ENCODE measurements around the gene GFRAL.

DNA sequence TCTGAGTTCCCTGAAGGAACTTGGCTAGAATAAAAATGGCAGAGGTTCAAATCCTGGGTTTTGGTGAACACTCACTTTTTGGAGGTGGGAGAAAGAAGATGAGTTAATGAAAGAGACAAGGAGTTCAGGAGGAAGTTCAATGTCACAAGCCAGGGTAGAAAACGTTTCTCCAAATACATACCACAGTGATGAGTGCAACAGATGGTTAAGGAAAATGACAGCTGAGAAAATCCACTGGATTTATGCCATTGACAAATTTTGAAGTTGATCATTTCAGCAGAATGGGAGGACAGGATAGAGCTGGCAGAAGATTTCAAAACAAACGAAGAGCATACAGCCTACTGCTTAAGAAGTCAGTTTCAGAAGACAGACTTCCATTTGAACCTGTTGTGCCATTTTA is 122.7 kb downstream of the GFRAL start:
- TF ChIP-seq, protein P1, sequence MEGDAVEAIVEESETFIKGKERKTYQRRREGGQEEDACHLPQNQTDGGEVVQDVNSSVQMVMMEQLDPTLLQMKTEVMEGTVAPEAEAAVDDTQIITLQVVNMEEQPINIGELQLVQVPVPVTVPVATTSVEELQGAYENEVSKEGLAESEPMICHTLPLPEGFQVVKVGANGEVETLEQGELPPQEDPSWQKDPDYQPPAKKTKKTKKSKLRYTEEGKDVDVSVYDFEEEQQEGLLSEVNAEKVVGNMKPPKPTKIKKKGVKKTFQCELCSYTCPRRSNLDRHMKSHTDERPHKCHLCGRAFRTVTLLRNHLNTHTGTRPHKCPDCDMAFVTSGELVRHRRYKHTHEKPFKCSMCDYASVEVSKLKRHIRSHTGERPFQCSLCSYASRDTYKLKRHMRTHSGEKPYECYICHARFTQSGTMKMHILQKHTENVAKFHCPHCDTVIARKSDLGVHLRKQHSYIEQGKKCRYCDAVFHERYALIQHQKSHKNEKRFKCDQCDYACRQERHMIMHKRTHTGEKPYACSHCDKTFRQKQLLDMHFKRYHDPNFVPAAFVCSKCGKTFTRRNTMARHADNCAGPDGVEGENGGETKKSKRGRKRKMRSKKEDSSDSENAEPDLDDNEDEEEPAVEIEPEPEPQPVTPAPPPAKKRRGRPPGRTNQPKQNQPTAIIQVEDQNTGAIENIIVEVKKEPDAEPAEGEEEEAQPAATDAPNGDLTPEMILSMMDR (IDR thresholded peaks at IDR 0.05), result no peak
- no peak for TF ChIP-seq POLR2A (IDR thresholded peaks at IDR 0.05)

Measured in esophagus squamous epithelium (tissue), 4 donors.